DOHH2 (cell line): ENCODE measurements around the gene SPATA25.
"Not testable (repeated sequence)": the region's sequence is repeated elsewhere in the genome, so short reads cannot be mapped to it uniquely, and the experiment has no call there.

Source experiments
- H3F3A ChIP-seq: fragments of 200-600 bp; sonication (generic), shearing (Covaris generic); 2 replicates; pipeline ENCODE4 v1.6.0; 2016; ENCODE audit warnings: antibody characterized with exemption, mild to moderate bottlenecking; ENCODE audit not compliant: control insufficient read depth, insufficient read depth
- H3K27ac ChIP-seq: fragments of 200-600 bp; sonication (generic); 2 replicates; pipeline ENCODE4 v1.5.1; 2014; ENCODE audit warnings: low read depth, mild to moderate bottlenecking, low read length, moderate library complexity
- H3K27me3 ChIP-seq: fragments of 200-600 bp; sonication (generic); 2 replicates; pipeline ENCODE4 v1.6.1; 2014; ENCODE audit warnings: mild to moderate bottlenecking, low read length, mixed read lengths; ENCODE audit not compliant: control insufficient read depth
- H3K36me3 ChIP-seq: fragments of 200-600 bp; sonication (generic); 2 replicates; pipeline ENCODE4 v1.6.1; 2014; ENCODE audit warnings: mild to moderate bottlenecking, low read length, moderate library complexity, mixed read lengths; ENCODE audit not compliant: control insufficient read depth
- H3K4me1 ChIP-seq: fragments of 200-600 bp; sonication (generic); 2 replicates; pipeline ENCODE4 v1.6.1; 2014; ENCODE audit warnings: mild to moderate bottlenecking, low read length, mixed read lengths; ENCODE audit not compliant: control insufficient read depth
- H3K4me2 ChIP-seq: fragments of 200-600 bp; sonication (generic); 2 replicates; pipeline ENCODE4 v1.6.0; 2014; ENCODE audit warnings: mild to moderate bottlenecking, low read length, moderate library complexity
- H3K4me3 ChIP-seq: fragments of 200-600 bp; sonication (generic); 2 replicates; pipeline ENCODE4 v1.5.1; 2014; ENCODE audit warnings: mild to moderate bottlenecking, low read length, mixed read lengths
- H3K79me2 ChIP-seq: fragments of 200-600 bp; sonication (generic); 2 replicates; pipeline ENCODE4 v1.6.1; 2014; ENCODE audit warnings: mild to moderate bottlenecking, low read length, mixed read lengths; ENCODE audit not compliant: control insufficient read depth
- H3K9me2 ChIP-seq: fragments of 200-600 bp; sonication (generic); replicated peaks from 2 replicates; pipeline ENCODE4 v1.6.1; 2014; ENCODE audit warnings: mild to moderate bottlenecking, low read length, mixed read lengths; ENCODE audit not compliant: control insufficient read depth
- H3K9me3 ChIP-seq: fragments of 200-600 bp; sonication (generic); 2 replicates; pipeline ENCODE4 v1.6.1; 2014; ENCODE audit warnings: antibody characterized with exemption, low read length, mixed read lengths; ENCODE audit not compliant: control insufficient read depth, insufficient read depth
- H4K20me1 ChIP-seq: fragments of 200-600 bp; sonication (generic); 2 replicates; pipeline ENCODE4 v1.6.0; 2014; ENCODE audit warnings: low read depth, mild to moderate bottlenecking, antibody characterized with exemption, low read length, moderate library complexity; ENCODE audit not compliant: control insufficient read depth, insufficient read depth
- EZH2phosphoT487 ChIP-seq: fragments of 200-600 bp; sonication (generic); IDR thresholded peaks from 2 replicates; pipeline ENCODE4 v1.6.1; 2017; ENCODE audit warnings: borderline replicate concordance, mild to moderate bottlenecking, antibody characterized with exemption, low read length, moderate library complexity, mixed read lengths
- TF ChIP-seq, protein P1 (sequence below): fragments of 200-600 bp; sonication (generic); IDR thresholded peaks from one replicate; pipeline ENCODE4 v1.5.1; 2014; ENCODE audit warnings: antibody characterized with exemption, mild to moderate bottlenecking, low read depth, low read length; ENCODE audit not compliant: poor library complexity, severe bottlenecking

The SPATA25 gene

DNA sequence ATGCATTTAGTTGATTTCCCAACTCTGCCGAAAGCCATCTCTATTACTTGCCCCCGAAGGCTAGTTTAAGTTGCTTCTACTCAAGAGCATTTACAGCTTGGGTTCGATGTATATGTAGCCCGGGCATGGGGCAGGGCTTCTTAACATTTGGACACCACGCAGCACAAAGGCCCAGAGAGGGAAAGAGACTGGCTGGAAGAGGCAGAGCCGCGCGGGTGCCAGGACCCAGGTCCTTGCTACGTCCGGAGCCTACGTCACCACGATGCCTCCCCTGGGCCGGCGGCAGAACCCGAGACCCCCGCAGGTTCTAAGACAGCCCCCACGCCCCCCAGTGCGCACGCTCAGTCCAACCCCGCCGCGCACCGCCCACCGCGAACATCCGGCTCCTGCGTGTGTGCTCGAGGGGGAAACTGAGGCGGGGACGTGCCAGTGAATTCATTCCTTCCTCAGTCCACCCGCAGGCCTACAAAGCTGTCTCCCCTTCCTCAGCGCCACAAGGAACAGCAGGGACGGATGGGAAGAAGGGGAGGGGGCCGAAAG lies 46.7 kb upstream of the SPATA25 start:
- H3K4me2 ChIP-seq = peak overlapping the region; percentile 92
- TF ChIP-seq, protein P1, sequence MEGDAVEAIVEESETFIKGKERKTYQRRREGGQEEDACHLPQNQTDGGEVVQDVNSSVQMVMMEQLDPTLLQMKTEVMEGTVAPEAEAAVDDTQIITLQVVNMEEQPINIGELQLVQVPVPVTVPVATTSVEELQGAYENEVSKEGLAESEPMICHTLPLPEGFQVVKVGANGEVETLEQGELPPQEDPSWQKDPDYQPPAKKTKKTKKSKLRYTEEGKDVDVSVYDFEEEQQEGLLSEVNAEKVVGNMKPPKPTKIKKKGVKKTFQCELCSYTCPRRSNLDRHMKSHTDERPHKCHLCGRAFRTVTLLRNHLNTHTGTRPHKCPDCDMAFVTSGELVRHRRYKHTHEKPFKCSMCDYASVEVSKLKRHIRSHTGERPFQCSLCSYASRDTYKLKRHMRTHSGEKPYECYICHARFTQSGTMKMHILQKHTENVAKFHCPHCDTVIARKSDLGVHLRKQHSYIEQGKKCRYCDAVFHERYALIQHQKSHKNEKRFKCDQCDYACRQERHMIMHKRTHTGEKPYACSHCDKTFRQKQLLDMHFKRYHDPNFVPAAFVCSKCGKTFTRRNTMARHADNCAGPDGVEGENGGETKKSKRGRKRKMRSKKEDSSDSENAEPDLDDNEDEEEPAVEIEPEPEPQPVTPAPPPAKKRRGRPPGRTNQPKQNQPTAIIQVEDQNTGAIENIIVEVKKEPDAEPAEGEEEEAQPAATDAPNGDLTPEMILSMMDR = no peak
- TF ChIP-seq EZH2phosphoT487 = no peak

DNA sequence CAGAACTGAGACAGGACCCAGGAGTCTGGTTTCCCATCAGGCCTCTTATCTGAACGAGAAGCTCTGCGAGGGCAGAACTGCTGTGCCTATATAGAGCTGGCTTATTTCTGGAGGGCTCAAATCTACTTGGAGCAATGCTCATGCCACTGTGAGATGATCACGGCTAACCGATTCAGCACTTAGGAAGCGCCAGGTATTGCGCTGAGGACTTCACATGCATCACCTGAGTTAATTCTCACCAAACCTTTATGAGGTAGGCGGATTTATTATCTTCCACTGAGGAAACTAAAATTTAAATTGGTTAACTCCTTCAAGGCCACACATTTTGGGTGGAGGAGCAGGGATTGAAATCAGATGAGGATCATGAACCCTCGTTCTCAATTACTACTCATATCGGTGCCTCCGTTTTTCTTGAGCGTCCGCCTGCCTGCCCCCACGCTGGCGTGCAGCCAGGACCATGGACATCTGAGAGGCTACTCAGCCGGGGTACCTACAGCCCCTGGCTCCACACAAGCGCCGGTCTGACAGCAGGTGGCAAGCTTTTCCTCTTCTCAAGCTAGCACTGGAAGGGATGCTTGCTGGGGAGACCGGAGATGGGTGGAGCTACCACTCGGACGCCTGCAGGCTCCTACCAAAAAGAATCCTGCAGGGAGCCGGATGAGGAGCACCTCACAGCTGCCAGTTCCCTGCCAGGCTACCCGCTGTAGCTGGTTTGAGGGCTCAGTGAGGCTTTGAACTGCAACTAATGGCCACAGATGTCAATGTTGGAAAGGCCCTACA lies 46.0 kb upstream of the SPATA25 start:
- H3K27ac ChIP-seq = peak overlapping the region; percentile 73
- H3K4me3 ChIP-seq = peak overlapping the region; percentile 81
- H3F3A ChIP-seq = no peaks in the 10 kb centered on the region; the same call in 1 of the 2 replicates
- H3K36me3 ChIP-seq = peaks cover 29% of the 10 kb centered on the region
- H3K9me2 ChIP-seq = no peaks in the 10 kb centered on the region
- H3K4me1 ChIP-seq = peaks cover 14% of the 10 kb centered on the region
- H3K79me2 ChIP-seq = peaks cover 47% of the 10 kb centered on the region
- peaks cover 4% of the 10 kb centered on the region; the same call in 1 of the 2 replicates for H4K20me1 ChIP-seq
- H3K27me3 ChIP-seq = no peaks in the 10 kb centered on the region
- TF ChIP-seq, protein P1 = peak; percentile 56
- no peak for TF ChIP-seq EZH2phosphoT487
- H3K9me3 ChIP-seq = no peaks in the 10 kb centered on the region
- H3K4me2 ChIP-seq = peak overlapping the region; percentile 92

More for the DNA sequence above, 46.7 kb upstream of the SPATA25 start:
- Histone ChIP-seq H3K27me3 (no peaks in the 10 kb centered on the region), H3K9me2 (no peaks in the 10 kb centered on the region), H3F3A (no peaks in the 10 kb centered on the region; the same call in 1 of the 2 replicates), H3K4me1 (peaks cover 14% of the 10 kb centered on the region), H3K79me2 (peaks cover 49% of the 10 kb centered on the region), H3K36me3 (peaks cover 35% of the 10 kb centered on the region), H3K27ac (peak overlapping the region; percentile 73), H3K4me3 (peak overlapping the region; percentile 81), H4K20me1 (peaks cover 4% of the 10 kb centered on the region; the same call in 1 of the 2 replicates), H3K9me3 (no peaks in the 10 kb centered on the region)

DNA sequence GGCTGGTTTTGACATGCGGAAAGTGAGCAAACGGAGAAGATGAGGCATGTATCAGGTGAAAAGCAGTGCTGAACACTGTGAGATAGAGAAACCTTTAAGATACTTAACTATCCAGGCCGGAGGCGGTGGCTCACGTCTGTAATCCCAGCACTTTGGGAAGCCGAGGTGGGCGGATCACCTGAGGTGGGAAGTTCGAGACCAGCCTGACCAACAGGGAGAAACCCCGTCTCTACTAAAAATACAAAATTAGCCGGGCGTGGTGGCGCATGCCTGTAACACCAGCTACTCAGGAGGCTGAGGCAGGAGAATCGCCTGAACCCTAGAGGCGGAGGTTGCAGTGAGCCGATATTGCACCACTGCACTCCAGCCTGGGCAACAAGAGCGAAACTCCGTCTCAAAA lies 44.3 kb upstream of the SPATA25 start:
- not testable (repeated sequence) for H3K27ac ChIP-seq, H4K20me1 ChIP-seq, H3K4me2 ChIP-seq, H3K4me3 ChIP-seq, H3F3A ChIP-seq, H3K9me3 ChIP-seq, H3K27me3 ChIP-seq, H3K9me2 ChIP-seq
- peaks cover 29% of the 10 kb centered on the region for H3K79me2 ChIP-seq
- H3K4me1 ChIP-seq = peaks cover 14% of the 10 kb centered on the region
- H3K36me3 ChIP-seq = peaks cover 11% of the 10 kb centered on the region

DNA sequence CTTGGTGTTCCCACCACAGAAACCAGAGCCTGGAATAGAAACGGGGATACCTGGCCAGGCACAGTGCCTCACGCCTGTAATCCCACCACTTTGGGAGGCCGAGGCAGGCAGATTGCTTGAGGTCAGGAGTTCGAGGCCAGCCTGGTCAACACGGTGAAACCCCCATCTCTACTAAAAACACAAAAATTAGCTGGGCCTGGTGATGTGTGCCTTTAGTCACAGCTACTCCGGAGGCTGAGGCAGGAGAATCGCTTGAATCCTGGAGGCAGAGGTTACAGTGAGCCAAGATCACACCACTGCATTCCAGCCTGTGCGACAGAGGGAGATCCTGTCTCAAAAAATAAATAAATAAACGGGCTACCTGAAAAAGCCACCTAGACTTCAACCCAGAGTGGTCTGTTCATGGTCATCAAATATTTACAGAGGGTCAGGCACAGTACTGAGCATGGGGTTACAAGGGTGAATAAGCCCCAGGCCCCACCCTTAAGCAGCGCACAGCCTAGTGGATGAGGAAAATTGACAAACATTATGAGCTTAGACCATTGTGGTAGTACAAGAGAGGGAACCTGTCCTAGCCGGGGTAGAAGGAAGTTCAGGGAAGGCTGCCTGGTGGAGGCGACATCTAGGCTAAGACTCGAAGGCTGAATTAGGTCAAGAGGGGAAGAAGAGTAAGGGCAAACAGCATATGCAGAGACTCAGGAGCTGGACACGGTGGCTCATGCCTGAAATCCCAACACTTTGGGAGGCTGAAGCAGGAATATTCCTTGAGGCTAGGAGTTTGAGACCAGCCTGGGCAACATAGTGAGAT lies 39.9 kb upstream of the SPATA25 start:
- Histone ChIP-seq H3K4me3 (no peak overlapping the region), H3K27ac (no peak overlapping the region), H4K20me1 (no peaks in the 10 kb centered on the region), H3F3A (no peaks in the 10 kb centered on the region), H3K79me2 (no peaks in the 10 kb centered on the region), H3K4me1 (no peaks in the 10 kb centered on the region), H3K36me3 (no peaks in the 10 kb centered on the region), H3K27me3 (no peaks in the 10 kb centered on the region), H3K9me2 (no peaks in the 10 kb centered on the region), H3K9me3 (no peaks in the 10 kb centered on the region), H3K4me2 (no peak overlapping the region)
- TF ChIP-seq, protein P1 = no peak
- TF ChIP-seq EZH2phosphoT487 = no peak
